Activated CD8-positive, alpha-beta memory T cell treated with anti-CD3 and anti-CD28 coated beads, Interleukin-2, amount 50 U/mL, for 48 hours (primary cell): ENCODE data around the gene LDLRAD3.

Experiments
- DNase-seq: peaks from one replicate; pipeline ENCODE4 v3.0.0-alpha.2; 2020

Gene LDLRAD3

DNA sequence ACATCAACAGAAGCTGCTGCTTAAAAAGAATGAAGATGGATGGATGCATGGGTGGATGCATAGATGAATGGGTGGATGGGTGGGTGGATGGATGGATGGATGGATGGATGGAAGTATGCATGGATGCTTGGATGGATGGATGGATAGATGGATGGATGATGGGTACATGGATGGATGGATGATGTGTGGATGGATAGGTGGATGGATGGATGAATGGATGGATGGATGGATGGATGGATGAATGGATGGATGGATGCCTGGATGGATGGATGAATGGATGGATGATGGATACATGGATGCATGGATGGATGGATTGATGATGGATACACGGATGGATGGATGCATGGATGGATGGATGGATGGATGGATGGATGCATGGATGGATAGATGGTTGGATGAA lies 110.8 kb downstream of the LDLRAD3 start:
- no peak for DNase-seq

- DNase-seq, result no peak
Measured at GRCh38 chr11:36056160-36056751, 112.4 kb downstream of the LDLRAD3 start.

DNA sequence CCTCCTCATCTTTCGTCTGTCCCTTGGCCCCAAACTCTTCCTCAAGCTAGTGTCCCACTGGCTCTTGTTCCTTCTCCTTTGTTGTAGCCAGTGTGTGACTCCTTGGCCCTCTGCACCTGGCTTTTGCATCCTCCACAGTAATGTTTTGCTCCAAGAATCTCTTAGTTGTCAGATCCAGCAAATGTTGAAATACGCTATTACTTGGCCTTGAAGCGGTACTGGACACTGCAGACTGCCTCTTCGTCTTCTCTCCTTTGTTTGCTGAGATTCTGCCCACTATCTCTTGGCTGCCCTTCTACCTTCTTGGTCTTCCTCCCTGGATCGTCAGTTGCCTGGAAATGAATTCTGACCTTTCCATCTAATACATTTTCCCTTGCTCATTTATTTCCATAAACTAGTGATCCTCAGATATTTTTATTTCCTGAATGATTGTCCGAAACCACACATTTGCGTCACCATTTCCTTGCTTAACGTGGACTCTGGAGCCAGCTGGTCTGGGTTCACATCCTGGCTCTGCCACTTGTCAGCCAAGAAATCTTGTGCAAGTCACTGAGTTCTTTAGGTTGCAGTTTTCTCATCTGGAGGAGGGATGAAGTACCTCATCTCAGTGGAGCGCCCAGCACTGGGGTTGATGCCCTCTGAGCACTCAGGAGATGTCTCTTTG lies 113.6 kb downstream of the LDLRAD3 start:
- DNase-seq, result no peak

GRCh38 chr11:36059660-36060059 lies 115.8 kb downstream of the LDLRAD3 start:
- no peak for DNase-seq

GRCh38 chr11:36060926-36061325 lies 117.1 kb downstream of the LDLRAD3 start:
- DNase-seq, result no peak

- DNase-seq, result no peak
Measured at GRCh38 chr11:36061471-36061870, 117.6 kb downstream of the LDLRAD3 start.

DNA sequence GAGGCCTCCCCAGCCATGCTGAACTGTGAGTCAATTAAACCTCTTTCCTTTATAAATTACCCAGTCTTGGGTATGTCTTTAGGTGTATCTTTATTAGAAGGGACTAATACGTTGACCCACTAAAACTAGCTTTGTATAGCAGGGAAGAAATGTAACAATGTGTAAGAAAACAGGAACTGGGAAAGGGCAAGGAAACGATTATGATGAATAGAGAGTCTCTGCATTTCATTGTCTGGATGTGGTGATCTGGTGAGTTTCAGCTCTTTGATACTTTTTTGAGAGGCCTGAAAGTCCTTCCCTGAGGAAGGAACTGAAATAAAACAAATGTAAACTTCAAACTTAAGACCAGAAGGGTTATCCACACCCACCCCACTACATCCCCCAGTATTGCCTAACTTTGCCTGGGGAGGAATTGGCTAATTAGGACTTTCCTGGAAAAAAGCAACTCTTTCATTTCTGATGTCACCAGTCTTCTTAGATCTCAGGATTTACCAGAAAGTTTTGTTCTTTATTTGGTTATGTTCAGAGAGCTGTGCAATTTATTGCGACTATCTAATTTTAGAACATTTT lies 119.0 kb downstream of the LDLRAD3 start:
- DNase-seq, result no peak

GRCh38 chr11:36065436-36065835 lies 121.6 kb downstream of the LDLRAD3 start:
- DNase-seq, result no peak

DNA sequence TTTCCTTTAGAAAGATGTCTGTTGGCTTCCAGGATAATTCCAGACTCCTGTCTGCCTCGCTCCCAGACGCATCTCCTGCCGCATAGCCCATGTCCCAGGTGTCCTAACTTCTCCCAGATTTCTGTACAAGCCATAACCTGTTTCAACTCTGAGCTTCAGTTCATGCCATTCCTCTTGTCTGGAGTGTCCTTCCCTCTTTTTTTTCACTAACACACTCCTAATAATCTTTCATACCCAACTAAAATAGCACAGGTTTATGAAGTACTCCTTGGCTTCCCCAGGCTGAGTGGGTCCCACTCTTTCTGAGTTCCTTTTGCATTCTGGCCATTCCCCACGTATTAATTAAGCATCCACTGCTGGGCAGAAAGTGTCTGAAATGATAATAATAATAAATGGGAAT lies 123.0 kb downstream of the LDLRAD3 start:
- no peak for DNase-seq

GRCh38 chr11:36069576-36070212 lies 125.8 kb downstream of the LDLRAD3 start:
- no peak for DNase-seq

- DNase-seq, result no peak
Measured at GRCh38 chr11:36070213-36070953, 126.5 kb downstream of the LDLRAD3 start.

DNA sequence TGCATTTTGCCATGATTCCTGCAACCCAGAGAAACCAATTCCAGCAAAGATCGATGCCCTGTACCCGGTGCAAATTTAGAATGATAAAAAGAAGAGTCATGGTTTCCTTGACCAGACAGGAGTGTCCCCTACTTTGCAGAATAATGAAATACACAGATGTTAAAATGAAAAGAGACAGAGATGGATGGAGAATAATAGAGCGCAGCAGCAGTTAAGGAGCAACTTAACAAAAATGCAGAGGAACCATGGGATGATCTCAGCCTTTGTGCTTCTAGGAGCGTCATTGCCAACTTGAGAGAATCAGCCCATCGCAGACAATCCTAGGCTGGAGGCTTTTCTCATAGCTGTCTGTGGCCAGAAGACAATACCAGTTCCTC lies 127.1 kb downstream of the LDLRAD3 start:
- DNase-seq, result no peak

GRCh38 chr11:36071917-36072500 lies 128.1 kb downstream of the LDLRAD3 start:
- no peak for DNase-seq

GRCh38 chr11:36073411-36074203 lies 129.7 kb downstream of the LDLRAD3 start:
- DNase-seq, result no peak

DNA sequence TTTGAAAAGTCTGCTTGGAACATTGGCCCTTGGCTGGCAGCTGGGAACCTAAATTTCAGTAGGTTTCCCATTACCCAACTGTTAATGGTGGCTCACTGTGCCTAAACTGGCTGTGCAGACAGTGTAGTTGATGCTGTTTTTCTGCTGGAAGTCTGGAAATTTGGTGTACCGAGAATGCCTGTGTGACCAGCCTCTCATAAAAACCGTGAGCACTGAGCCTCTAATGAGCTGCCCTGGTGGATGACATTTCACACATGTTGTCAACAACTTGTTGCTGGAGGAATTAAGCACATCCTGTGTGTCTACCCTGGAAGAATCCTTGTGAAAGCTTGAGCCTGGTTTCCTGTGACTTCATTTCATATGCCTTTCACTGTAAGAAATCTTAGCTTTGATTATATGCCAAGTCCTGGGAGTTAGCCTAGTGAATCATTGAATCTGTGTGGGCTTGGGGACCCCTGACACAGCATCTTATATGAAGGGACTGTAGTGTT lies 131.1 kb downstream of the LDLRAD3 start:
- no peak for DNase-seq

GRCh38 chr11:36077368-36077767 lies 133.5 kb downstream of the LDLRAD3 start:
- no peak for DNase-seq

GRCh38 chr11:36077886-36078685 lies 134.2 kb downstream of the LDLRAD3 start:
- DNase-seq, result no peak

GRCh38 chr11:36078686-36079055 lies 134.8 kb downstream of the LDLRAD3 start:
- DNase-seq, result no peak

GRCh38 chr11:36079878-36080675 lies 136.2 kb downstream of the LDLRAD3 start:
- DNase-seq, result no peak

GRCh38 chr11:36081274-36081945 lies 137.5 kb downstream of the LDLRAD3 start:
- no peak for DNase-seq
